SH-SY5Y (cell line): Measurements from ENCODE around the gene PATJ.

Source experiments
- GATA2 ChIP-seq: IDR thresholded peaks from 2 replicates; pipeline ENCODE4 v1.6.1; 2011; ENCODE audit warnings: mild to moderate bottlenecking, low read depth, low read length
- GATA3 ChIP-seq: IDR thresholded peaks from 2 replicates; pipeline ENCODE4 v1.6.1; 2011; ENCODE audit warnings: low read depth, mild to moderate bottlenecking, low read length, moderate library complexity

Gene PATJ

GRCh38 chr1:61892977-61893376 lies 150.7 kb downstream of the PATJ start:
- TF ChIP-seq GATA3 = no peak
- no peak for TF ChIP-seq GATA2

GRCh38 chr1:61895175-61895574 lies 152.9 kb downstream of the PATJ start:
- TF ChIP-seq GATA2 = no peak
- TF ChIP-seq GATA3 = no peak

- TF ChIP-seq GATA2 (no peak), GATA3 (no peak)
Observed at GRCh38 chr1:61898658-61899057, 156.4 kb downstream of the PATJ start.

GRCh38 chr1:61904354-61904753 lies 162.1 kb downstream of the PATJ start:
- TF ChIP-seq GATA3 (no peak), GATA2 (no peak)

- TF ChIP-seq GATA3 (no peak), GATA2 (no peak)
Observed at GRCh38 chr1:61907102-61907501, 164.8 kb downstream of the PATJ start.

- TF ChIP-seq GATA2 (no peak), GATA3 (no peak)
Observed at GRCh38 chr1:61910035-61910434, 167.8 kb downstream of the PATJ start.

GRCh38 chr1:61914823-61915482 lies 172.7 kb downstream of the PATJ start:
- no peak for TF ChIP-seq GATA2
- no peak for TF ChIP-seq GATA3

GRCh38 chr1:61921435-61921834 lies 179.2 kb downstream of the PATJ start:
- TF ChIP-seq GATA3 = no peak
- no peak for TF ChIP-seq GATA2

GRCh38 chr1:61922950-61923480 lies 180.7 kb downstream of the PATJ start:
- TF ChIP-seq GATA3 = no peak
- no peak for TF ChIP-seq GATA2

- TF ChIP-seq GATA2 (no peak), GATA3 (no peak)
Observed at GRCh38 chr1:61925591-61926298, 183.5 kb downstream of the PATJ start.

GRCh38 chr1:61926597-61926996 lies 184.3 kb downstream of the PATJ start:
- TF ChIP-seq GATA2 (no peak), GATA3 (no peak)

- TF ChIP-seq GATA2 = no peak
- TF ChIP-seq GATA3 = no peak
Observed at GRCh38 chr1:61930116-61930645, 187.9 kb downstream of the PATJ start.

- TF ChIP-seq GATA3 (no peak), GATA2 (no peak)
Observed at GRCh38 chr1:61931587-61932279, 189.5 kb downstream of the PATJ start.

- TF ChIP-seq GATA2 = no peak
- TF ChIP-seq GATA3 = no peak
Observed at GRCh38 chr1:61935516-61935915, 193.2 kb downstream of the PATJ start.
